GM21737 (cell line): ENCODE results near the gene GRIP1.

Source experiments
- ATAC-seq: cut with Tn5 transposase; IDR thresholded peaks from one replicate; pipeline ENCODE4 v1.9.1; 2021; ENCODE audit warnings: mild to moderate bottlenecking, moderate library complexity; ENCODE audit not compliant: unreplicated experiment

GRIP1 gene

GRCh38 chr12:66692986-66693385 lies 14.1 kb upstream of the GRIP1 start:
- ATAC-seq = no peak

GRCh38 chr12:66692170-66692569 lies 13.3 kb upstream of the GRIP1 start:
- ATAC-seq = no peak

- no peak for ATAC-seq
Observed at GRCh38 chr12:66688846-66689439, 10.1 kb upstream of the GRIP1 start.

GRCh38 chr12:66684222-66684621 lies 5.3 kb upstream of the GRIP1 start:
- no peak for ATAC-seq

GRCh38 chr12:66683822-66684221 lies 4.9 kb upstream of the GRIP1 start:
- no peak for ATAC-seq

GRCh38 chr12:66683073-66683472 lies 4.2 kb upstream of the GRIP1 start:
- ATAC-seq = no peak

- no peak for ATAC-seq
Observed at GRCh38 chr12:66679461-66680084, 697 bp upstream of the GRIP1 start.

- no peak for ATAC-seq
Observed at GRCh38 chr12:66676241-66676640, 2.6 kb downstream of the GRIP1 start.

- ATAC-seq = no peak
Observed at GRCh38 chr12:66674495-66675122, 4.3 kb downstream of the GRIP1 start.

- no peak for ATAC-seq
Observed at GRCh38 chr12:66669541-66669940, 9.3 kb downstream of the GRIP1 start.

GRCh38 chr12:66668311-66668710 lies 10.6 kb downstream of the GRIP1 start:
- no peak for ATAC-seq

GRCh38 chr12:66667906-66668305 lies 11.0 kb downstream of the GRIP1 start:
- no peak for ATAC-seq

GRCh38 chr12:66666481-66666880 lies 12.4 kb downstream of the GRIP1 start:
- ATAC-seq = no peak

GRCh38 chr12:66665435-66665985 lies 13.4 kb downstream of the GRIP1 start:
- no peak for ATAC-seq

- no peak for ATAC-seq
Observed at GRCh38 chr12:66664076-66664475, 14.8 kb downstream of the GRIP1 start.

GRCh38 chr12:66663611-66664010 lies 15.3 kb downstream of the GRIP1 start:
- ATAC-seq = no peak

- no peak for ATAC-seq
Observed at GRCh38 chr12:66662729-66663128, 16.1 kb downstream of the GRIP1 start.

- no peak for ATAC-seq
Observed at GRCh38 chr12:66662179-66662578, 16.7 kb downstream of the GRIP1 start.

GRCh38 chr12:66661357-66661756 lies 17.5 kb downstream of the GRIP1 start:
- ATAC-seq = no peak

GRCh38 chr12:66653796-66654195 lies 25.1 kb downstream of the GRIP1 start:
- no peak for ATAC-seq

- ATAC-seq = no peak
Observed at GRCh38 chr12:66648033-66648735, 30.7 kb downstream of the GRIP1 start.
